H9 (cell line): ENCODE results near the gene HOXA4. TPM values are rescaled to one million over a fixed set of nuclear protein-coding genes. Genes with fewer than 3 reads are reported as not detected.

Experiments
- DNase-seq: peaks from one replicate; pipeline ENCODE4 v3.0.0-alpha.2; 2017
- H2AFZ ChIP-seq: one replicate; pipeline ENCODE4 v1.6.1; 2013; ENCODE audit warnings: mild to moderate bottlenecking, low read length, control low read depth, moderate library complexity
- H2AK5ac ChIP-seq: 2 replicates; pipeline ENCODE4 v1.6.1; 2013; ENCODE audit warnings: low read length, control low read depth, mixed read lengths; ENCODE audit not compliant: insufficient read length
- H2BK120ac ChIP-seq: one replicate; pipeline ENCODE4 v1.6.1; 2013; ENCODE audit warnings: low read depth, mild to moderate bottlenecking, low read length, control low read depth, inconsistent platforms; ENCODE audit not compliant: poor library complexity, severe bottlenecking
- H2BK12ac ChIP-seq: 2 replicates; pipeline ENCODE4 v1.6.1; 2013; ENCODE audit warnings: low read length, control low read depth, mixed read lengths, low read depth; ENCODE audit not compliant: insufficient read length
- H2BK15ac ChIP-seq: 2 replicates; pipeline ENCODE4 v1.6.1; 2013; ENCODE audit warnings: low read depth, low read length, control low read depth
- H2BK20ac ChIP-seq: one replicate; pipeline ENCODE4 v1.6.1; 2013; ENCODE audit warnings: low read depth, mild to moderate bottlenecking, low read length, control low read depth, inconsistent platforms; ENCODE audit not compliant: poor library complexity, severe bottlenecking
- H2BK5ac ChIP-seq: 2 replicates; pipeline ENCODE4 v1.6.1; 2013; ENCODE audit warnings: low read length, control low read depth, mixed read lengths; ENCODE audit not compliant: insufficient read length
- H3K14ac ChIP-seq: 2 replicates; pipeline ENCODE4 v1.6.1; 2013; ENCODE audit warnings: low read length, control low read depth; ENCODE audit not compliant: insufficient read depth
- H3K18ac ChIP-seq: 2 replicates; pipeline ENCODE4 v1.6.1; 2013; ENCODE audit warnings: low read depth, mild to moderate bottlenecking, mixed read lengths, low read length, control low read depth; ENCODE audit not compliant: insufficient read length
- H3K23ac ChIP-seq: 2 replicates; pipeline ENCODE4 v1.6.1; 2013; ENCODE audit warnings: low read length, control low read depth, mixed read lengths, low read depth; ENCODE audit not compliant: insufficient read length
- H3K23me2 ChIP-seq: 2 replicates; pipeline ENCODE4 v1.6.1; 2013; ENCODE audit warnings: low read depth, mild to moderate bottlenecking, mixed read lengths, low read length, control low read depth; ENCODE audit not compliant: insufficient read length, poor library complexity, severe bottlenecking
- H3K27ac ChIP-seq: 2 replicates; pipeline ENCODE4 v1.5.1; 2013; ENCODE audit warnings: low read length, control low read depth, mixed read lengths, low read depth; ENCODE audit not compliant: insufficient read length
- H3K27me3 ChIP-seq: 2 replicates; pipeline ENCODE4 v1.6.1; 2013; ENCODE audit warnings: low read length, control low read depth, inconsistent platforms; ENCODE audit not compliant: insufficient read depth
- H3K4ac ChIP-seq: 2 replicates; pipeline ENCODE4 v1.6.1; 2013; ENCODE audit warnings: low read depth, mild to moderate bottlenecking, control low read depth, inconsistent platforms, low read length, moderate library complexity
- H3K4me1 ChIP-seq: 2 replicates; pipeline ENCODE4 v1.6.1; 2013; ENCODE audit warnings: low read length, control low read depth, inconsistent platforms; ENCODE audit not compliant: insufficient read depth
- H3K4me2 ChIP-seq: 2 replicates; pipeline ENCODE4 v1.6.1; 2013; ENCODE audit warnings: low read length, control low read depth, mixed read lengths; ENCODE audit not compliant: insufficient read length, insufficient read depth
- H3K56ac ChIP-seq: 2 replicates; pipeline ENCODE4 v1.6.1; 2013; ENCODE audit warnings: low read depth, mild to moderate bottlenecking, mixed read lengths, low read length, control low read depth; ENCODE audit not compliant: insufficient read length
- H3K79me1 ChIP-seq: 2 replicates; pipeline ENCODE4 v1.6.1; 2013; ENCODE audit warnings: low read depth, mild to moderate bottlenecking, moderate library complexity, low read length, control low read depth, inconsistent platforms; ENCODE audit not compliant: insufficient read depth, poor library complexity, severe bottlenecking
- H3K79me2 ChIP-seq: 2 replicates; pipeline ENCODE4 v1.6.1; 2013; ENCODE audit warnings: low read length, control low read depth, inconsistent platforms; ENCODE audit not compliant: insufficient read depth
- H3K9ac ChIP-seq: 2 replicates; pipeline ENCODE4 v1.6.1; 2013; ENCODE audit warnings: low read length, control low read depth, mixed read lengths; ENCODE audit not compliant: insufficient read length; ENCODE audit errors: extremely low read depth
- H3K9me3 ChIP-seq: one replicate; pipeline ENCODE4 v1.6.1; 2013; ENCODE audit warnings: low read depth, low read length, inconsistent platforms; ENCODE audit not compliant: control insufficient read depth
- H3T11ph ChIP-seq: one replicate; pipeline ENCODE4 v1.6.1; 2013; ENCODE audit warnings: mild to moderate bottlenecking, low read length, control low read depth, inconsistent platforms
- H4K20me1 ChIP-seq: one replicate; pipeline ENCODE4 v1.6.1; 2013; ENCODE audit not compliant: control insufficient read depth, insufficient read length, insufficient read depth
- H4K5ac ChIP-seq: 2 replicates; pipeline ENCODE4 v1.6.1; 2013; ENCODE audit warnings: low read depth, mild to moderate bottlenecking, mixed read lengths, low read length, control low read depth; ENCODE audit not compliant: insufficient read length
- H4K8ac ChIP-seq: replicated peaks from 2 replicates; pipeline ENCODE4 v1.6.1; 2013; ENCODE audit warnings: low read length, control low read depth, mixed read lengths, low read depth; ENCODE audit not compliant: insufficient read length
- H4K91ac ChIP-seq: 2 replicates; pipeline ENCODE4 v1.6.1; 2013; ENCODE audit warnings: low read depth, mild to moderate bottlenecking, moderate library complexity, mixed read lengths, low read length, control low read depth; ENCODE audit not compliant: insufficient read length
- H3K27ac Mint-ChIP-seq, 3 experiments: 2 replicates in 2 of 3; 3 replicates in 1 of 3; pipeline ENCODE4 v1.8.0; 2020 to 2021; ENCODE audit warnings: mixed read lengths in 3 of 3, mild to moderate bottlenecking in 1 of 3, moderate library complexity in 1 of 3
- H3K27me3 Mint-ChIP-seq: 2 replicates; pipeline ENCODE4 v1.8.0; 2021; ENCODE audit warnings: low read depth, mild to moderate bottlenecking, moderate library complexity, mixed read lengths
- H3K36me3 Mint-ChIP-seq, 3 experiments: 2 replicates in 2 of 3; 3 replicates in 1 of 3; pipeline ENCODE4 v1.8.0; 2020 to 2021; ENCODE audit warnings: low read depth in 3 of 3, mixed read lengths in 3 of 3; ENCODE audit not compliant: insufficient read depth in 1 of 3
- H3K4me1 Mint-ChIP-seq, 2 experiments: 2 replicates each; pipeline ENCODE4 v1.8.0; 2020; ENCODE audit warnings: mixed read lengths in 2 of 2
- H3K4me3 Mint-ChIP-seq, 2 experiments: 2 replicates in 1 of 2; 3 replicates in 1 of 2; pipeline ENCODE4 v1.8.0; 2020 to 2021; ENCODE audit warnings: mild to moderate bottlenecking in 2 of 2, mixed read lengths in 2 of 2, moderate library complexity in 1 of 2
- H3K9me3 Mint-ChIP-seq, 2 experiments: 2 replicates in 1 of 2; 3 replicates in 1 of 2; pipeline ENCODE4 v1.8.0; 2020; ENCODE audit warnings: mild to moderate bottlenecking in 2 of 2, mixed read lengths in 2 of 2, moderate library complexity in 1 of 2
- CTCF ChIP-seq: fragments of 200-600 bp; sonication (generic); conservative IDR thresholded peaks from 3 replicates; pipeline ENCODE4 v1.8.0; 2021; ENCODE audit warnings: antibody characterized with exemption, mild to moderate bottlenecking
- WGBS: extraction: QIAGEN DNeasy Blood & Tissue Kit; methylation state at CpG from one replicate; pipeline ENCODE4 v1.1.7; 2013; ENCODE audit warnings: missing lambda C conversion rate, low lambda C conversion rate, mixed read lengths; ENCODE audit not compliant: insufficient read length; ENCODE audit errors: extremely low coverage; 5-methylcytosine and 5-hydroxymethylcytosine counted together
- total RNA-seq: library from RNA; stranded (reverse); gene quantifications from 2 replicates; pipeline ENCODE4 v1.2.1, GENCODE V29; 2021

HOXA4 gene
- total RNA-seq, 1 experiment from 2014 or later = not detected

GRCh38 chr7:27083646-27084045, 46.9 kb downstream of the HOXA4 start:
- H3K4ac ChIP-seq = no peak overlapping the region
- H3K9me3 ChIP-seq = no peaks in the 10 kb centered on the region
- no peak overlapping the region for H2BK120ac ChIP-seq
- no peak overlapping the region for H2BK5ac ChIP-seq
- no peak overlapping the region for H3K4me2 ChIP-seq
- no peak overlapping the region for H2BK12ac ChIP-seq
- no peaks in the 10 kb centered on the region for H3K4me1 ChIP-seq
- no peak overlapping the region for H2BK15ac ChIP-seq
- H2AK5ac ChIP-seq = no peak overlapping the region
- peaks cover 8% of the 10 kb centered on the region in 2 experiments for H3K4me1 Mint-ChIP-seq
- H4K5ac ChIP-seq = no peak overlapping the region
- H3K27ac Mint-ChIP-seq = no peak overlapping the region
- H4K8ac ChIP-seq = no peak overlapping the region
- H3K18ac ChIP-seq = no peak overlapping the region
- H3K23ac ChIP-seq = no peak overlapping the region
- no peaks in the 10 kb centered on the region for H3K36me3 Mint-ChIP-seq
- H3K56ac ChIP-seq = no peak overlapping the region
- H2AFZ ChIP-seq = no peak overlapping the region
- no peaks in the 10 kb centered on the region for H3K23me2 ChIP-seq
- H3K27me3 ChIP-seq = peaks cover 14% of the 10 kb centered on the region
- no peaks in the 10 kb centered on the region for H4K20me1 ChIP-seq
- TF ChIP-seq CTCF = no peak
- H2BK20ac ChIP-seq = no peak overlapping the region
- no CpG with 5 or more reads among the region's 2 CpGs for WGBS
- H3K27me3 Mint-ChIP-seq = peaks cover 52% of the 10 kb centered on the region
- no peaks in the 10 kb centered on the region for H3K79me2 ChIP-seq
- no peak overlapping the region for H3K27ac ChIP-seq
- no peak for DNase-seq
- peaks cover 0 to 3% of the 10 kb centered on the region in 2 experiments; a peak in 1 of 5 replicates for H3K9me3 Mint-ChIP-seq
- no peak overlapping the region for H3K14ac ChIP-seq
- H3T11ph ChIP-seq = no peak overlapping the region
- no peak overlapping the region for H4K91ac ChIP-seq
- H3K79me1 ChIP-seq = no peaks in the 10 kb centered on the region
- no peak overlapping the region for H3K9ac ChIP-seq
- no peak overlapping the region for H3K4me3 Mint-ChIP-seq
